ENCODE results near the gene C3orf22.
"Not testable (repeated sequence)": the region's sequence is repeated elsewhere in the genome, so short reads cannot be mapped to it uniquely, and the experiment has no call there.

C3orf22 gene

DNA sequence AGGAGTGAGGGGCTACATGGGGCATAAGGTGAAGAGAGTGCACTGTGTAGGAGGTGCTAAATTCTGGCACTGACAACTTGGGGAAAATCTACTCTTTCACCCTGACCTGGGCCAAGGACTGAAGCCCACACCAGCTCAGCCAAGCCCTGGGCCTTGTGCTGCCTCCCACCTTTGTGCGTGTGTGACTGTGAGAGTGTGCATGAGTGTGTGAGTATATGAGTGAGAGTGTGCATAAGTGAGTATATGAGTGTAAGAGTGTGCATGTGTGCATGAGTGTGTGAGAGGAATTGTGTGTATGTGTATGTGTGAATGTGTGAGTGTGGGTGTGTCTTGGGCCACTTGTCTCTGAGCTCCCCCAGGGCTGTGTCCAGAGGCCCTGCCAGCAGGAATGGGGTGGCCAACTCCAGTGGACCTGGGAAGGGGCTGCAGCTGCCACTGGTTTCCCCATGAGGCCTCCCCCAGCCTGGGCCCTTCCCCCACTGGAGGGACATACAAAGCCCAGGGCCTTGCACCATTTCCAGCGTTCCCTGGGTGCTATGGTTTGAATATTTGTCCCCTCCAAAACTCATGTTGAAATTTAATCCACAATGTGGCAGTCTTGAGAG is 15.2 kb downstream of the C3orf22 start:
- DNase-seq (ENCODE audit: low read depth in 1 of 2, low spot score in 1 of 2), result no peak

DNA sequence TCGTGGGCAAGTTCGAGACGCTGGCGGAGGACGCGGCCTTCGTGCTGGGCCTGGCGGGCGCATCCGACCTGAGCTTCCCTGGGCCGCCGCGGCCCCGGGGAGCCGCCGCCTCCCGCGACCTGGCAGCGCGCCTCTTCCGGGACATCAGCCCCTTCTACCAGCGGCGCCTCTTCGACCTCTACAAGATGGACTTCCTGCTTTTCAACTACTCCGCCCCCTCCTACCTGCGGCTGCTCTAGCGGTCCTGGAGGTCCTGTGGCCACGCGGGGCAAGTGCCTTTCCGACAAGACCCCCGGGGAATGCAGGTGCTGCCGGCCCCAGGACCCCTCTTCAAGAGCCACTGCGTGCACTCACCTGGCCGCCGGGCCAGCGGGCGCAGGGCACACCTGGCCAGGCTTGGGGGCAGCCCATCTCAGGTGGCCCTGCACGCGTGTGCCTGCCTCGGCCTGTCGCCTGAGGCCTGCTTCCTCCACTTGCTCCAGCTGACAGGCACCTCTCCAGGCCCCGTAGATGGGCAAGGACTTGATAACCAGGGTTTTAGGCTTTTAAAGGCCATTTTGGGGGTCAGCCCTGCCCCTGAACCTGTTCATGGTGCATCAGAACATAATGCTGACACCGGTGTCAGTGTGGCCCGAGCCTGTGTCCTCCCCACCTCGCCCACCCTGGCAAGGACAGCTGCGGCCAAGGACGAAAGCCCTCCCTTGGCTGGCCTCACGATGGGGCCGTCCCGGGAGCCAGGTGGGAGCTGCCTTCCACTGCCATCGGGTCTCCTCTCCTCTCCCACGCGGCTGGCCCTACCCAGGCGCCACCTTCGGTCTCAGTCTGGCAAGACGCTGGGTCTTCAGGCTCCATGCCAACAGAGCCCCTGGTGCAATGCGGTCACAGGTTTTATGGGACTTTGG is 16.1 kb downstream of the C3orf22 start:
- DNase-seq (ENCODE audit: low read depth in 1 of 2, low spot score in 1 of 2), result no peak

DNA sequence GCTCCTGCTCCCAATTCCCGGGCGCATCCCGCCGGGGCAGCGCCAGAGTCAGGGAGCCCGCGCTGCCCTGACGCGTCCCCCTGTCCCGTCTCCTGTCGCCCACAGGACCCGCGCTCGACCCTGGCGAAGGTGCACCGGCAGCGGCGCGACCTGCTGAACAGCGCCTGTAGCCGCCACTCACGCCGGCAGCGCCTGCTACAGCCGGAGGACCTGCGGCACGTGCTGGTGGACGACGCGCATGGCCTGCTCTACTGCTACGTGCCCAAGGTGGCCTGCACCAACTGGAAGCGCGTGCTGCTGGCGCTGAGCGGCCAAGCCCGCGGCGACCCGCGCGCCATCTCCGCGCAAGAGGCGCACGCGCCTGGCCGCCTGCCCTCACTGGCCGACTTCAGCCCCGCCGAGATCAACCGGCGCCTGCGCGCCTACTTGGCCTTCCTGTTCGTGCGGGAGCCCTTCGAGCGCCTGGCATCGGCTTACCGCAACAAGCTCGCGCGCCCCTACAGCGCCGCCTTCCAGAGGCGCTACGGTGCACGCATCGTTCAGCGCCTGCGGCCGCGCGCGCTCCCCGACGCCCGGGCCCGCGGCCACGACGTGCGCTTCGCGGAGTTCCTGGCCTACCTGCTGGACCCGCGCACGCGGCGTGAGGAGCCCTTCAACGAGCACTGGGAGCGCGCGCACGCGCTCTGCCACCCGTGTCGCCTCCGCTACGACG is 16.9 kb downstream of the C3orf22 start:
- no peak for DNase-seq (ENCODE audit: low read depth in 1 of 2, low spot score in 1 of 2)

DNA sequence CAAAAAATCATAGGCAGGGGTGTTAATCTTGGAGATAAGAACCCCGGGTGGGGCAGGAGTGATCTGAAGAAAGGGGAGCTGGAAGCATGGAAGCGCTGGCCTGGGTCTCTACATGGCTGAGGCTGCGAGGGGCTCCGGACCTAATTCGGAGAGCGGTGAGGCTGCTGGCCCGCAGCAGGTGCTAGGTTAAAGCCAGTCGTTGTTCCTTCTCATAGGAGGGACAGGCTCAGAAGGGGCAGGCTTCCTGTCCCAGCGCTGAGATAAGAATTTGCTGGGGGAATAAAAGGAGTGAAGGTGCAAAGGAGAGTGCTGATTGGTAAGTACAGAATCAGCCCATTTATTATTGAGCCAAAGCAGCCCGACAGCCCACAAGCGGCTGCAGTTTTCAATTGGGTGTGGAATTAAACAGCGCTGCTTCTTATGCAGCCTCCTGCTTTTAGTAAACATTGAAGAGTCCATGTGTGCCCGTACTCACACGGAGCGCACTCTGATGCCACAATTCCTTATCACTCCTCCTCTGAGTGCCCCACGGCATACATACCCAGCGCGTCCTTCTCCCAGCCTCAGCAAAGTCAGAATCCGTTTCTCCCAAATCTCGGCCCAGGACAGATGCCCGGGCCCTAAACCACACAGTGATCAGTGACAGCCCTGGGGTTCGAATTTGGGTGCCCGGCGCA is 17.6 kb downstream of the C3orf22 start:
- no peak for DNase-seq (ENCODE audit: low read depth in 1 of 2, low spot score in 1 of 2)

DNA sequence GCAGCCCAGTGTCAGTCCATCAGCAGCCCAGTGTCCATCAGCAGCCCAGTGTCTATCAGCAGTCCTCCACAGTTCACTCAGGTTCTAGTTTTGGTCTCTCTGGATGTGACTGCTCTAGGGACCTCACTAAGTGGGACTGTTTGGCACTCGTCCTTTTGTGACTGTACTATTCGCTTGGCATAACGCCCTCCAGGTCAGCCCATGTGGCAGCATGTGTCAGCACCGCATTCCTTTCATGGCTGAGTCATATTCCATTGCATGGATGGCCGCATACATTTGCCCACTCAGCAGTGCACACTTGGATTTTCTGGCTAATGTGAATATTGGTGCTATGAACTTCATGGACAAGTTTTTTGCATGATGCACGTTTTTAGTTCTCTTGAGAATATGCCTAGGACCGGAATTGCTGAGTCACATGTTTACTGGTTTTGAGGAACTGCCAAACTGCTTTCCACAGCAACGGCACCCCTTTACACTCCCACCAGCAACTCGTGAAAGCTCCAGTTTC is 18.3 kb downstream of the C3orf22 start:
- DNase-seq (ENCODE audit: low read depth in 1 of 2, low spot score in 1 of 2), result no peak

DNA sequence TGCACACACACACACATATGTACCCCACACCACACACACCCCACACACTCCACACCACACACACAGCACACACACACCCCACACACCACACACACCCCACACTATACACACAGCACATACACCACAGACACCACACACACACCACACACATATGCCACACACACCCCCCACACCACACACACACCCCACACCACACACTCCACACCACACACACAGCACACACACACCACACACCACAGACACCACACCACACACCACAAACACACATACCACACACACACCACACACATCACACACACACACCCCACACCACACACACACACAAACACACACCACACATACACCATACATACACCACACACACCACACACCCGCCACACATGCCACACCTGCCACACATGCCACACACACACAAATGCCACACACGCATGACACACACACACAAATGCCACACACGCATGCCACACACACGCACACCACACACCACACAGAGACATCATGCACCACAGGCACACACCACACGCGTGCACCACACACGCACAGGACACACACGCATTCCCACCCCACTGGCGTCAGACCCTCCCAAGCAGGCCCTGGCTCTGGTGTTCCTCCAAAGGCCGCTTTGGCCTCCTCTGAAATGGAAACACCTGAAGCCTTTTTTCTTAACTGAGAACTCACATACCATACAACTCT is 19.0 kb downstream of the C3orf22 start:
- DNase-seq (ENCODE audit: low read depth in 1 of 2, low spot score in 1 of 2), result no peak

DNA sequence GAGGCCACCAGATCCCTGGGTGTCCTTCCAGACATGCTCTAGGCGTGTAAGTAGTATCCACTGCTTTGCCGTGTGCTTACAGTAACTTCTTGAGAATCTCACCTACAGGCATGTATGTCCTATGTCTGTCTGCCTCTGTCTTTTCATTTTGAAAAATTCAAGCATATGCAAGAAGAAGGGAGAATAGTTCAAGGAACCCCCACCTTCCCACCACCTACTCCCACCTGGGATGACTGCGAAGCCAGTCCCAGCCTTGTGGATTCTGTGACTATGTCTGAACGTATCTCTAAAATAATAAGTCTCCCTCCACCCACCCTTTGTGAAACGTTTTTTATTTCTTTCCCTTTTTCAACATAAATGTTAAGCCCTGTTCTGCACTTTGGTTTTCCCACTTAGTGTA is 19.8 kb downstream of the C3orf22 start:
- no peak for DNase-seq (ENCODE audit: low read depth in 1 of 2, low spot score in 1 of 2)

DNA sequence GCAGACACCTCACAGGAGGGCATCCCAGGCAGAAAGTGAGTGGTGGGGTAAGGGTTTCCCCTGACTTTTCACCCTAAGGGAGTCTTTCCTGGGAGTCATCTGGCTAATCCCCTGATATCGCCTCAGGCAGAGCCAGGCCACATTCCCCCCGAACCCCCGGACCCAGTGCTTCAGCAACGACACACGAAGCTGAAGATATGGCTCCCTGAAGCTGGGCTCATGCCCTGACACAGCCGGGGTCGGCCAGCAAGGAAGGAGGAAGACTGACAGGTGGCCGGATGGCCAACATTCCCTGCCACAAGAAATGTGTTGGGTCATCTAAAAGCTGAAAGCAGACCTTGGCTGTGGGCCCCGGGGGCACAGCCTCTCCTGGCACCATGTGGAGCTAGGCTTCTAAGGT is 20.4 kb downstream of the C3orf22 start:
- DNase-seq (ENCODE audit: low read depth in 1 of 2, low spot score in 1 of 2), result no peak

DNA sequence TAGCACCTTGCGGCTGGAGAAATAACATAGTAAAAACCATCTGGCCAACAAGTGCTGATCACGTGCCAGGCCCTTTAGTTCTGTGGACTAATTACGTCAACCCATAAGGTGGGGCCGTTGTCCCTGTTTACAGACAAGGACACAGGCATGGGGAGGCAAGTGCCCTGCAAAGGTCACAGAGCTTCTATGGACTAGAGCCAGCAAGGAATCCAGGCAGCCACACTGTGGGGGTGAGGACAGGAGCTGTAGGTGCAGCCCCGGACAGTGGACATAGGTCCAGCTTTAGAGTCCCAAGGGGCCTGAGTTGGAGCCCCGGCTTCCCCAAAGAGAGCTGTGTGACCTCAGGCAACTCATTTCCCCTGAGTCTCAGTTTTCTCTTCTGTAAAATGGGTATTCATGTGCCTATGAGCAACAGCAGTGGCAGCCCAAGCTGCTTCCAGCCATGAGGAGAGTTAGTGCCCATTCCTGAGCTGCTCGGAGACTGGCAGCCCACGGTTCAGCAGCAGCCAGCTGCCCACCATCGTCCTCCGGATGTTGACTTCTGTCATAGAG is 20.9 kb downstream of the C3orf22 start:
- DNase-seq (ENCODE audit: low read depth in 1 of 2, low spot score in 1 of 2), result no peak

DNA sequence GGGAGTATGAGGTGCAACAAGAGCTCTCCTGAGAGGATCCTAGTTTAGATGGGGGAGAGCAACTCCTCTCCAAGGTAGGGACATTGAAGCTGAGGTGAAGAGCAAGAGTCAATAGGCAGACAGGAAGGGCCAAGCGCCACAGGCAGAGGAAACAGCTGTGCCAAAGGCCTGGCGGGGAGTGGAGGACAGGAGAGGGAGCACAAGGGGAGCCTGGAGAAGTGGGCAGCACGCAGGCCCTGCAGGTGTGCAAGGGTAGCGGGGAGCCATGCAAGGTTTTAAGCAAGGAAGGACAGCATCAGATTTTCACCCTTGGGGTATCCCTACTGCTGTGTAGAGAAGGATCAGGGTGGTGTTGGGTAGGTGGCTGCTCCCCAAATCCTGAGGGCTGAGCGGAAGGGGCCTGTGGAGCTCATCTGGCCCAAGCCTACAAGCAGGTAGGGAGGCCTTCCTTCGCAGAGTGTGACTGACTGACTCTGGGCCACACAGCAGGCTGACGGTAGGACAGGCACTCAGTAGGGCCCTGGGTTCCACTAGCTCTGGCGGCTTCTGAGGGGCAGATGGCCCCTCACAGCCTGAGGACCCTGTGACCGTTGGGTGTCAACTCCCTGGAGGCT is 21.5 kb downstream of the C3orf22 start:
- no peak for DNase-seq (ENCODE audit: low read depth in 1 of 2, low spot score in 1 of 2)

DNA sequence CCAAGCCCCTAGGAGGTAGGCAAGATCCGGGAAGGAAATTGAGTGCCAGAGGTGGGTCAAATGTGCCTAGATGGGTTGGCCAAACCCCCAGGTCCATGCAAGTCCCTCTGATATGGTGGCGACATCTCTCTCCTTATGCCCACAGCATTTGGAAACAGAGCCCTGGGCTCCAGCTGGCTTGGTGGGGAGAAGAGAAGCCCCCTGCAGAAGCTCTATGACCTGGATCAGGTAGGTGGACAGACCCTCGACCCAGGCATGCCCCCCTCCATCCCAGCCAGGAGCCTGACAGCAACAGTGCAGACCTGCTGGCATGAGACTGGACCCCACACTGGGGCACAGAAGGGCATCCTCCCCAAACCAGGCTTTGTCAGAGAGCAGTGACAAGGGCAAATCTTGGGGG is 22.6 kb downstream of the C3orf22 start:
- DNase-seq (ENCODE audit: low read depth in 1 of 2, low spot score in 1 of 2), result no peak

DNA sequence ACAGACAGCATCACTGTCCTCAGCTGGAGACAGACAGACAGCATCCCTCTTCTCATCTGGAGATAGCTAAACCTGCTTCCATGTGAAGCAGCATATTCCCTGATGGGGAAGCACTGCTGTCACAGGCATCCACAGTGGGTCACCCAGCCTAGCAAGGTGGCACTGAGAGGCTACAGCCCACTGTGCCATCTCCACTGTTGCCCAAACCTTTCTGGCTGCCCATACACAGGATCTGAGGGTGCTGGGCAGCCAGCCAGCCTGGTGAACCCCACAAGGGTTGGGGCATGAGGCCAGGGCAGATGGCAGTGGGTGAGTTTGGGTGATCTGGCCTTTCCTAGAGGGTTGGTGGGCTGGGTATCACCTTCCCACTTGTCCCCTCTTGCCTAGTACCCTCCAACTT is 23.1 kb downstream of the C3orf22 start:
- no peak for DNase-seq (ENCODE audit: low read depth in 1 of 2, low spot score in 1 of 2)

DNA sequence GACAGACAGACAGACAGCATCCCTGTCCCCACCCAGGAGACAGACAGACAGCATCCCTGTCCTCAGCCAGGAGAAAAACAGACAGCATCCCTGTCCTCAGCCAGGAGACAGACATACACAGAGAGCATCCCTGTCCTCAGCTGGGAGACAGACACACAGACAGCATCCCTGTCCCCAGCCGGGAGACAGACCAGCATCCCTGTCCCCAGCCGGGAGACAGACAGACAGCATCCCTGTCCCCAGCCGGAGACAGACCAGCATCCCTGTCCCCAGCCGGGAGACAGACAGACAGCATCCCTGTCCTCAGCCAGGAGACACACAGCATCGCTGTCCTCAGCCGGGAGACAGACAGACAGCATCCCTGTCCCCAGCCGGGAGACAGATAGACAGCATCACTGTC is 24.0 kb downstream of the C3orf22 start:
- not testable (repeated sequence) for DNase-seq (ENCODE audit: low read depth in 1 of 2, low spot score in 1 of 2)

DNA sequence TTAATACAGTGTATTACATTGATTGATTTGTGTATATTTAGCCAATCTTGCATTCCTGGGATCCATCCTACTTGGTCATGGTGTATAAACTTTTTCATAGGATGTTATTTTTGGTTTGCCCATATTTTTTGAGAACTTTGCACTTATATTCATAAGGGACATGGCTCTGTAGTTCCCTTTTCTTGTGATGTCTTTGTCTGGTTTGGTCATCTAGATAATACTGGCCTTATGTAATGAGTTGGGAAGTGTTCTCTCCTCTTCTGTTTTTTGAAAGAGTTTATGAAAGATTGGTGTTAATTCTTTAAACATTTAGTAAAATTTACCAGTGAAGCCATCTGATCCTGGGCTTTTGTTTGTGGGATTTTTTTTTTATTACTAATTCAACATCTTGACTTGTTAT is 25.2 kb downstream of the C3orf22 start:
- no peak for DNase-seq (ENCODE audit: low read depth in 1 of 2, low spot score in 1 of 2)

DNA sequence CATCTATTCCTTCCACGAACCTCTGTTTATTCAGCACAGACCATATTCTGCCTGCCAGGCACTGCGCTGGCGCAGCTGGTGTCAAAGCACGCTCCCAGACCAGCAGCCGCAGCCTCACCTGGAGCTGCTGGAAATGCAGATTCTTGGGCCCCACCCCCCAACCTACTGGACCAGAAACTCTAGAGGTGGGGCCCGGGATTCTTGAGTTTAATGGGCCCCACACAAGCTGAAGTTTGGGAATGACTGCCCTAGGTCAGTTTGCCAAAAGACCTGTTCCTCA is 27.7 kb downstream of the C3orf22 start:
- no peak for DNase-seq (ENCODE audit: low read depth in 1 of 2, low spot score in 1 of 2)

DNA sequence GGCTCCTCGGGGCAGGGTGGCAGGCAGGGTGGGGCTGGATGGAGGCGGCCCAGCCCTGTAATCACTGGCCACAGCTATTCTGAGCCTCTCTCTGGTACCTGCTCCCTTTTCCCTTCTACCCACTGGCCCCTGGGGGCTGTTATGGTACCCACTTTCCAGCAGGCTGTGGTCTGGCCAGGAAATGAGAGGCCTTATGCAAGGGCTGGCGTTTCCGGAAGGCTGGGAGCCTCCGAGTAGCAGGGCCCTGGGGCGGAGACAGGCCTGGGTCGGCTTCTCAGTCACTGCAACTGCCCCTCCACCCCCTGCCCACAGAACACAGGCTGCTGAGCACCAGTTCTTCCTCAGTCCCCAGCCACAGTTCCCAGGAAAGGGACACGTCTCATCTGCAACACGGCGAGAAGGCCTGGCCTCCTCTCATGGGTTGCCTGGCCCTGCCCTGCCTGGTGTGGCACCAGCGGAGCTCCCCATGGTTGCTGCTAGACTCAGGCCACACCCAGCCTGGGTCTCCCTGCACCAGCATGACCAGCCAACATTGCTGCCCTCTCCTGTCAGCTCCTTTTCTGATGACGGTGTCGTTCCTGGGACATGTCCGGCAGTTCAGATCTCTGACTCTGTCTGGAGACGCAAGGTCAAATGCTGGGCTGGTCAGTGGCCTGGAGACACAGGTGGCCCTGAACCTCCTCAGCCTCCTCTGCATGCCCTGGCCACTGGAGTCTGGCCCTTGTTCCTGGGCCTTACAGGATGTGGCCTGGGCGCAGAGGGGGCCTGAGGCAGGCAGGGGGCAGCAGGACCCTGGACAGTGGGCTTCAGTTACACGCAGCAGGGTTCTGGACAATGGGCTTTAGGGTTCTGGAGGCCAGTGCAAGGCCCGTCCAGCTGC is 28.3 kb downstream of the C3orf22 start:
- DNase-seq (ENCODE audit: low read depth in 1 of 2, low spot score in 1 of 2), result no peak

DNA sequence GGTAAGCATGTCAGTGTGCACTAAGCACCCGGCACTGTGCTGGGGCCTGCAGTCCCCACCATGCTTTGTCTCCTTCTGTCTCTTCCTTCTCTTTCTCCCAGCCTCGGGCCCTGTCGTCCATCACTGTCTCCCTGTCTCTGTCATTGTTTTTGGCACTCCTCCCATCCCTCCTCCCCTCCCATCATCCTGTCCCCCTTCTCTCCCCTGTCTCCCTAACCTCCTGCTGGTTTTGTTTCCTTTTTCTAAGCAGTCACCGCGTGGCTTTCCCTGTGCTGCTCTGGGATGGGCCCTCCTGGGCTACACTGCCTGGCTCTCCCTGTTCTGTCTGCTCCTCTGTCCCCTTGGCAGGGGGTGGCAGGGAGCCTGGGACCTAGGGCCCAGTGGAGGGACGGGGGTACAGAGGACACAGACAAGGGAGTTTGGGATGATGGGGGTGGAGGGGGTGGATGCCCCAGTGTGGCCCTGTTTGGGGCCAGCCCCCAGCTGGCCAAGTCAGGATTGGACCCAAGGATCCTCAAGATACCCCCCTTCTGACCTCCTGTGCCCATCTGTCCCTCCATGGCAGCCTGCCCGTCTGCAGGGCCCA is 29.1 kb downstream of the C3orf22 start:
- DNase-seq (ENCODE audit: low read depth in 1 of 2, low spot score in 1 of 2), result no peak

DNA sequence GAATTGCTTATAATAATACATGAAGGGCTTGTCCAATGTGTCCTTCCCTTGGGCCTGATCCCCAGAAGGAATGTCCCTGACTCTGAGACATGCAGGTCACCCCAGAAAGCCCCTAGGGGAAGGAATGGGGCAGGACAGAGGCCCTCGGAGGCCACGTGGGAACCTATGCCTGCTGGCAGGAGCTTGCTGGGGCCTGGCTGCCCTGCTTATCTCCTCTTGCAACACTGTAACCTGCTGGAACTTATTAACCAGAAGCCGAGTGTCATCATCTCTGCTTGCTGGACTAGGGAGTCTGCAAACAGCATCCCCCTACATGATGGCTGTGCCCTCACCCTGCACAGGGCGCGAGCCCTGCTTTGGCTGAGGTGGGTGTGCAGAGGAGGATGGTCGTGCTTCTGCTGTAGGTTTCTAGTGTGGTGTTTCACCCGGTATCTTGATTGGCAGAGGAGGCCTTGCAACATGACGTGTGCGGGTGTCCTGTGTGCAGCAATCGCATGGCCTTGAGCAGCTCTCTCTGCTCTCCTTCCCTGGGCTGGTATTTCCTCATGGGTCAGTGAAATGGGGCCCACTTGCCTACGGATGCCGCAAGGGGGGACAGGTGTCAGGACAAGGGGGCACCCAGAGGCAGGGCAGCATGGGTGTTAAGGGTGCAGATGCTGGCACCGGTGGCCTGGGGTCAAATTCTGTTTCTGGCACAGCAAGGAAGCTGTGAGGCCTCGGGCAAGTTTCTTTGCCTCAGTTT is 29.8 kb downstream of the C3orf22 start:
- DNase-seq (ENCODE audit: low read depth in 1 of 2, low spot score in 1 of 2), result no peak

Data from activated CD4-positive, alpha-beta T cell treated with anti-CD3 and anti-CD28 coated beads, Interleukin-2, amount 50 U/mL, for 24 hours (primary cell).